ENCODE data around the gene PPEF2. TPM values are rescaled to one million over a fixed set of nuclear protein-coding genes. Genes with fewer than 3 reads are reported as not detected.
A peak's percentile ranks its signal among the peaks of the same experiment; 100 is the strongest.

The PPEF2 gene, protein sequence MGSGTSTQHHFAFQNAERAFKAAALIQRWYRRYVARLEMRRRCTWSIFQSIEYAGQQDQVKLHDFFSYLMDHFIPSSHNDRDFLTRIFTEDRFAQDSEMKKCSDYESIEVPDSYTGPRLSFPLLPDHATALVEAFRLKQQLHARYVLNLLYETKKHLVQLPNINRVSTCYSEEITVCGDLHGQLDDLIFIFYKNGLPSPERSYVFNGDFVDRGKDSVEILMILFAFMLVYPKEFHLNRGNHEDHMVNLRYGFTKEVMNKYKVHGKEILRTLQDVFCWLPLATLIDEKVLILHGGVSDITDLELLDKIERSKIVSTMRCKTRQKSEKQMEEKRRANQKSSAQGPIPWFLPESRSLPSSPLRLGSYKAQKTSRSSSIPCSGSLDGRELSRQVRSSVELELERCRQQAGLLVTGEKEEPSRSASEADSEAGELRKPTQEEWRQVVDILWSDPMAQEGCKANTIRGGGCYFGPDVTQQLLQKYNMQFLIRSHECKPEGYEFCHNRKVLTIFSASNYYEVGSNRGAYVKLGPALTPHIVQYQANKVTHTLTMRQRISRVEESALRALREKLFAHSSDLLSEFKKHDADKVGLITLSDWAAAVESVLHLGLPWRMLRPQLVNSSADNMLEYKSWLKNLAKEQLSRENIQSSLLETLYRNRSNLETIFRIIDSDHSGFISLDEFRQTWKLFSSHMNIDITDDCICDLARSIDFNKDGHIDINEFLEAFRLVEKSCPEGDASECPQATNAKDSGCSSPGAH
- total RNA-seq (not detected in 2 replicates), polyA plus RNA-seq (not detected in 2 replicates)

DNA sequence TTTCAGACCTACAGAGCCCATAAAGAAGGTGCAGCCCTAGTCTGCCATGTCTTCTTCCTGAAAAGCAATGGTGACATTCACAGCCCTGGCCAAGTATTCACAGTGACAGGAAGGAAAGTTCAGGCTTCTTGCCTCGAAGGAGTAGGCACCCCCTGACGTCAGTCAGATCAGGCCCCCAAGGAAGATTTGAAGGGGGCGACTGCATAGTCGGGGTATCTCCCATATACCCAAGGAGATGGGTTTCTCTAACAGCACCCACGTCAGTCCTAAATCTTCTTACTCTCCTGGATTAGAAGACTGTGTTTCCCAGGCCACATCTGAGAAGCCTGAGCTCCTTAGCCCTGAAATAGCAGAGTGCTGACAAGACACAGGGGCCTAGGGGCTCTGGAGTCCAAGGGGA, at the start of gene PPEF2:
Gene PPEF2, minus strand, starts transcription at position 101 of the 400 bp plus-strand sequence. CDS start 6,127 bp downstream, outside the sequence.
- H3K27me3 ChIP-seq: no peaks in the 10 kb centered on the region
- no peak within 1 kb of the TSS for H3K27ac ChIP-seq
- no peaks in the 10 kb centered on the region for H3K4me1 ChIP-seq (ENCODE audit: insufficient read depth)
- TF ChIP-seq EZH2phosphoT487 (IDR thresholded peaks at IDR 0.05; ENCODE audit: low read depth, severe bottlenecking, unreplicated experiment): no peak
- TF ChIP-seq, protein P1, sequence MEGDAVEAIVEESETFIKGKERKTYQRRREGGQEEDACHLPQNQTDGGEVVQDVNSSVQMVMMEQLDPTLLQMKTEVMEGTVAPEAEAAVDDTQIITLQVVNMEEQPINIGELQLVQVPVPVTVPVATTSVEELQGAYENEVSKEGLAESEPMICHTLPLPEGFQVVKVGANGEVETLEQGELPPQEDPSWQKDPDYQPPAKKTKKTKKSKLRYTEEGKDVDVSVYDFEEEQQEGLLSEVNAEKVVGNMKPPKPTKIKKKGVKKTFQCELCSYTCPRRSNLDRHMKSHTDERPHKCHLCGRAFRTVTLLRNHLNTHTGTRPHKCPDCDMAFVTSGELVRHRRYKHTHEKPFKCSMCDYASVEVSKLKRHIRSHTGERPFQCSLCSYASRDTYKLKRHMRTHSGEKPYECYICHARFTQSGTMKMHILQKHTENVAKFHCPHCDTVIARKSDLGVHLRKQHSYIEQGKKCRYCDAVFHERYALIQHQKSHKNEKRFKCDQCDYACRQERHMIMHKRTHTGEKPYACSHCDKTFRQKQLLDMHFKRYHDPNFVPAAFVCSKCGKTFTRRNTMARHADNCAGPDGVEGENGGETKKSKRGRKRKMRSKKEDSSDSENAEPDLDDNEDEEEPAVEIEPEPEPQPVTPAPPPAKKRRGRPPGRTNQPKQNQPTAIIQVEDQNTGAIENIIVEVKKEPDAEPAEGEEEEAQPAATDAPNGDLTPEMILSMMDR (IDR thresholded peaks at IDR 0.05; ENCODE audit: poor library complexity): no peak
- no peak for TF ChIP-seq EZH2 (IDR thresholded peaks at IDR 0.05; ENCODE audit: borderline replicate concordance)
- DNase-seq (ENCODE audit: low spot score): no peak
- no peak within 1 kb of the TSS for H3K4me3 ChIP-seq
- H4K20me1 ChIP-seq (ENCODE audit: insufficient read depth, poor library complexity, severe bottlenecking): no peaks in the 10 kb centered on the region
- H3K9me3 ChIP-seq (ENCODE audit: low read depth): no peaks in the 10 kb centered on the region
- H2AFZ ChIP-seq: no peak within 1 kb of the TSS
- no peaks in the 10 kb centered on the region for H3K79me2 ChIP-seq
- no peaks in the 10 kb centered on the region for H3K36me3 ChIP-seq (replicated peaks; ENCODE audit: insufficient read depth, low read depth)
- no peak within 1 kb of the TSS for H3K4me2 ChIP-seq
- no peaks in the 10 kb centered on the region for H3K9me2 ChIP-seq (replicated peaks; ENCODE audit: insufficient read depth)
- 89% methylated on average over 5 of the region's 5 CpGs for WGBS (ENCODE audit: low lambda C conversion rate, missing lambda C conversion rate)

DNA sequence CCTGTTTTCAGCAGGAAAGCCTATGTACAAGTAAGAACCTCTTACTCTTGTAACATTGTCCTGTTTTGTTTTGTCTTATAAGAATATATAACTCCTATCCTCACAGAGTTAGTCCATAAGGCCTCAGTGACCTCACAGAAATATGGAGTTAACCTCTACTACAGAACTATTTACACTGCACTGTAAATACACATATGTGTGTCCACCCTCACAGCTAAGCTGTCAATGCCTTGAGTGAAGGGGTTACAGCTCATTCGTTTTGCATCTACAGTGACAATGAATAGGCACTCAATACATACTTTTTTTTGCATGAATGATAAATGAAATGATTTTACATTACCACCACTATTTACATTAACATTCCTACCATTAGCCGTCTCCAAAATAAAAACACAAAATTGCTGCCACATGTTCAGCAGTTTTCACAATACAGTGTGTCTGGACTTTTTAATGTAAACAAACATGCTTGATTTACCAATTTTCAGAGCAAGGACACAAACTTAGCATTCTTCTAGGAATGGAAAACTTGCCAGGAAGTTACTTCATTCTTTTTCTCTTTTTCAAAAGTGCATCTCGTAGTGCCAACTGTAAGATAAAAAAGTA, 48.1 kb upstream of the PPEF2 start:
- no peaks in the 10 kb centered on the region for H3K36me3 ChIP-seq (replicated peaks; ENCODE audit: insufficient read depth, low read depth)
- no peaks in the 10 kb centered on the region for H4K20me1 ChIP-seq (ENCODE audit: insufficient read depth, poor library complexity, severe bottlenecking)
- no peaks in the 10 kb centered on the region for H3K79me2 ChIP-seq
- H3K4me2 ChIP-seq: peak overlapping the region; percentile 1
- no peak for DNase-seq (ENCODE audit: low spot score)
- H3K4me3 ChIP-seq: no peak overlapping the region
- WGBS (ENCODE audit: low lambda C conversion rate, missing lambda C conversion rate): 51% methylated on average over 3 of the region's 3 CpGs
- H2AFZ ChIP-seq: no peak overlapping the region
- TF ChIP-seq EZH2phosphoT487 (IDR thresholded peaks at IDR 0.05; ENCODE audit: low read depth, severe bottlenecking, unreplicated experiment) (no peak), EZH2 (IDR thresholded peaks at IDR 0.05; ENCODE audit: borderline replicate concordance) (no peak)
- TF ChIP-seq, protein P1 (IDR thresholded peaks at IDR 0.05; ENCODE audit: poor library complexity): no peak
- no peaks in the 10 kb centered on the region for H3K4me1 ChIP-seq (ENCODE audit: insufficient read depth)
- H3K9me3 ChIP-seq (ENCODE audit: low read depth): no peaks in the 10 kb centered on the region
- H3K9me2 ChIP-seq (replicated peaks; ENCODE audit: insufficient read depth): no peaks in the 10 kb centered on the region
- H3K27me3 ChIP-seq: no peaks in the 10 kb centered on the region
- peak overlapping the region; percentile 39 for H3K27ac ChIP-seq

DNA sequence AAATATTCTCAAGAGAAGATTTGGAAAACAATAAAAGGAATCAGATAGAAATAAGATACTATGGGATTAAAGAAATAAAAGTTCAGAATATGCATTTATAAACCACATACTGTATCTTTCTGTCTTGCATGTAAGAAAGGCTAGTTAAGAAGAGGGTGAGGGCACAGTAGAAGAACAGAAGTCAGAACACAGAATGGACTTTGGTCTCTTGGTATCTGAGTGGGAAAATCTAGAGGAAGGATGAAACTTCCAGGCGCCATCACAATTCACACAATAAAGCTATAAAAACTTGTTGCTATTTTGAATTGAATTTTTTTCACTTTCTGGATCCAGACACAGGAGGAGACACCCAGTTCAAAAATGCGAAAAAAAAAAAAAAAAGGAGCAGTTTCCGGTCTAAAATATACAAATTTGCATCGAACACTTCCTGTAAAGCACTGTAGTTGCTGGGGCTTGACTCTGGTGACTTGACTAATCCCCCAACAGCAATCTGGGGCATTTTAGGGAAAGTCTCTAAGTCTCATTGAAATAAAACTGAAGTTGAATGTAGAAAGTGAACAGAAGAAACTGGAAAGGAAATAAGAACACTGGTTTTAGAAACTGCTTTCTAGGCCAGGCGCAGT, 46.7 kb upstream of the PPEF2 start:
- TF ChIP-seq, protein P1 (IDR thresholded peaks at IDR 0.05; ENCODE audit: poor library complexity): no peak
- no peak for TF ChIP-seq EZH2phosphoT487 (IDR thresholded peaks at IDR 0.05; ENCODE audit: low read depth, severe bottlenecking, unreplicated experiment)
- Histone ChIP-seq H3K4me1 (ENCODE audit: insufficient read depth) (no peaks in the 10 kb centered on the region), H3K36me3 (replicated peaks; ENCODE audit: insufficient read depth, low read depth) (no peaks in the 10 kb centered on the region), H3K79me2 (no peaks in the 10 kb centered on the region), H3K9me3 (ENCODE audit: low read depth) (no peaks in the 10 kb centered on the region), H3K4me2 (no peak overlapping the region), H3K4me3 (no peak overlapping the region), H2AFZ (no peak overlapping the region), H3K9me2 (replicated peaks; ENCODE audit: insufficient read depth) (no peaks in the 10 kb centered on the region), H4K20me1 (ENCODE audit: insufficient read depth, poor library complexity, severe bottlenecking) (no peaks in the 10 kb centered on the region), H3K27me3 (no peaks in the 10 kb centered on the region), H3K27ac (peak overlapping the region; percentile 23)
- DNase-seq (ENCODE audit: low spot score): peak; percentile 10
- WGBS (ENCODE audit: low lambda C conversion rate, missing lambda C conversion rate): 96% methylated on average over 5 of the region's 5 CpGs

Measured in hepatocyte (in vitro differentiated cells).